Natural killer cell (primary cell): ENCODE measurements around the gene NEK4. TPM values are rescaled to one million over a fixed set of nuclear protein-coding genes. Genes with fewer than 3 reads are reported as not detected.
"Not testable (repeated sequence)": the region's sequence is repeated elsewhere in the genome, so short reads cannot be mapped to it uniquely, and the experiment has no call there.

Experiments used
- ATAC-seq, 3 donors: fragments of 150-1000 bp in 2 of 3; fragments of 200-7000 bp in 1 of 3; cut with Tn5 transposase; 1 replicate in 1 of 3; 2 replicates in 2 of 3; pipeline ENCODE4 v1.10.0; 2021; ENCODE audit warnings: mild to moderate bottlenecking in 2 of 3, moderate library complexity in 2 of 3
- DNase-seq, 2 donors: peaks; one replicate each; pipeline versions ENCODE4 v3.0.0 to v3.0.0-alpha.2; 2013 to 2021; ENCODE audit warnings: mixed read lengths in 1 of 2
- H3K27ac ChIP-seq: one replicate; pipeline ENCODE4 v1.5.1; 2013; ENCODE audit warnings: mild to moderate bottlenecking, low read length
- H3K27me3 ChIP-seq: one replicate; pipeline ENCODE4 v1.6.1; 2013; ENCODE audit warnings: low read length; ENCODE audit not compliant: control insufficient read depth, insufficient read depth
- H3K36me3 ChIP-seq: one replicate; pipeline ENCODE4 v1.6.1; 2013; ENCODE audit warnings: low read length; ENCODE audit not compliant: control insufficient read depth, insufficient read depth
- H3K4me1 ChIP-seq: one replicate; pipeline ENCODE4 v1.6.1; 2013; ENCODE audit warnings: low read length; ENCODE audit not compliant: control insufficient read depth, insufficient read depth
- H3K4me3 ChIP-seq: one replicate; pipeline ENCODE4 v1.5.1; 2013; ENCODE audit warnings: low read length
- H3K9me3 ChIP-seq: one replicate; pipeline ENCODE4 v1.6.1; 2013; ENCODE audit warnings: low read length; ENCODE audit not compliant: control insufficient read depth, insufficient read depth
- H3K27ac Mint-ChIP-seq, 2 donors: one replicate each; pipeline ENCODE4 v1.8.0; 2022; ENCODE audit warnings: mild to moderate bottlenecking in 2 of 2, mixed read lengths in 2 of 2, moderate library complexity in 1 of 2
- H3K27me3 Mint-ChIP-seq, 2 donors: one replicate each; pipeline ENCODE4 v1.8.0; 2022; ENCODE audit warnings: low read depth in 2 of 2, mixed read lengths in 2 of 2
- H3K36me3 Mint-ChIP-seq: one replicate; pipeline ENCODE4 v1.8.0; 2022; ENCODE audit warnings: mixed read lengths
- H3K4me1 Mint-ChIP-seq, 2 donors: one replicate each; pipeline ENCODE4 v1.8.0; 2022; ENCODE audit warnings: mixed read lengths in 2 of 2
- H3K4me3 Mint-ChIP-seq: one replicate; pipeline ENCODE4 v1.8.0; 2022; ENCODE audit warnings: mild to moderate bottlenecking, moderate library complexity, mixed read lengths
- H3K9me3 Mint-ChIP-seq, 2 donors: one replicate each; pipeline ENCODE4 v1.8.0; 2022; ENCODE audit warnings: mixed read lengths in 2 of 2
- CTCF ChIP-seq: fragments of 200-600 bp; IDR thresholded peaks from one replicate; pipeline ENCODE4 v1.8.0; 2022; ENCODE audit warnings: antibody characterized with exemption
- WGBS: methylation state at CpG from one replicate; pipeline ENCODE4 v1.1.7; 2013; ENCODE audit warnings: missing lambda C conversion rate; ENCODE audit not compliant: insufficient coverage; 5-methylcytosine and 5-hydroxymethylcytosine counted together
- intact Hi-C: fragments of 100-400 bp; cut with micrococcal nuclease; formaldehyde crosslinking; loops from one replicate; pipeline ENCODE4 v1.14.2; 2022
- total RNA-seq, 4 donors: library from RNA; stranded (reverse); fragments of 120-200 nt in 1 of 4; gene quantifications; one replicate each; pipeline versions ENCODE4 v1.2.3 to v1.2.4, GENCODE V29; 2013 to 2022

The NEK4 gene
- total RNA-seq, 3 donors from 2014 or later (not counting 1 experiment from before 2014, with no cell fraction given), result 13.8 to 19.5 (median 15.5) TPM

GRCh38 chr3:52731590-52731989, 39.1 kb downstream of the NEK4 start:
- intact Hi-C loops, result no loop called here
- Mint-ChIP-seq H3K4me1 (no peaks in the 10 kb centered on the region), H3K36me3 (peaks cover 36% of the 10 kb centered on the region), H3K27ac (no peak overlapping the region), H3K9me3 (peaks cover 0 to 3% of the 10 kb centered on the region in 2 donors), H3K27me3 (no peaks in the 10 kb centered on the region), H3K4me3 (no peak overlapping the region)
- no peak for TF ChIP-seq CTCF
- 90% methylated on average over 14 of the region's 14 CpGs for WGBS
- Histone ChIP-seq H3K27ac (no peak overlapping the region), H3K36me3 (peaks cover 32% of the 10 kb centered on the region), H3K4me3 (no peak overlapping the region), H3K9me3 (peaks cover 12% of the 10 kb centered on the region), H3K27me3 (no peaks in the 10 kb centered on the region), H3K4me1 (no peaks in the 10 kb centered on the region)
- no peak for ATAC-seq
- DNase-seq, result no peak

DNA sequence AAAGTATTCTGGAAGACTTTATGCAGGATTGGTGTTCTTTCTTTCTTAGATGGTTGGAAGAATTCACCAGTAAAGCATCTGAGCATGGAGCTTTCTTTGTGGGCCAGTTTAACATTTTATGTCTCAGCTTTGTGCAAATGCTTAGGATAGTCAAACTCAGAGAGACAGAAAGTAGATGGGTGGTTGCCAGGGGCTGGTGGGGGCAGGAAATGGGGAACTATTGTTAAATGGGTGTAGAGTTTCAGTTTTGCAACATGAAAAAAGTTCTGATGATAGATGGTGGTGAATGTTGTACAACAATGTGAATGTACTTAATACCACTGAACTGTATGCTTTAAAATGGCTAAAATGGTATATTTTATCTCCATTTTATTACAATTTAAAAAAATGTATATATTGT, 40.1 kb downstream of the NEK4 start:
- no peaks in the 10 kb centered on the region for H3K4me1 Mint-ChIP-seq
- Histone ChIP-seq H3K4me1 (no peaks in the 10 kb centered on the region), H3K36me3 (peaks cover 30% of the 10 kb centered on the region), H3K4me3 (no peak overlapping the region), H3K27ac (no peak overlapping the region), H3K9me3 (peaks cover 12% of the 10 kb centered on the region), H3K27me3 (no peaks in the 10 kb centered on the region)
- DNase-seq (no peak), ATAC-seq (no peak)
- peaks cover 32% of the 10 kb centered on the region for H3K36me3 Mint-ChIP-seq
- H3K27ac Mint-ChIP-seq, result no peak overlapping the region
- no peak overlapping the region for H3K4me3 Mint-ChIP-seq
- TF ChIP-seq CTCF, result no peak
- H3K27me3 Mint-ChIP-seq, result no peaks in the 10 kb centered on the region
- H3K9me3 Mint-ChIP-seq, result peaks cover 0 to 3% of the 10 kb centered on the region in 2 donors
- intact Hi-C loops, result no loop called here

DNA sequence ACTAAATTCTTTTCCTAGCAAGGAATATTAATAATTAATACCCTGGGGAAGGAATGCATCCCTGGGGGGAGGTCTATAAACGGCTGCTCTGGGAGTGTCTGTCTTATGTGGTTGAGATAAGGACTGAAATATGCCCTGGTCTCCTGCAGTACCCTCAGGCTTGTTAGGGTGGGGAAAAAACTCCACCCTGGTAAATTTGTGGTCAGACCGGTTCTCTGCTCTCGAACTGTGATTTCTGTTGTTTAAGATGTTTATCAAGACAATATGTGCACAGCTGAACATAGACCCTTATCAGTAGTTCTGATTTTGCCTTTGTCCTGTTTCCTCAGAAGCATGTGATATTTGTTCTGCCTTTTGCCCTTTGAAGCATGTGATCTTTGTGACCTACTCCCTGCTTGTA, 42.0 kb downstream of the NEK4 start:
- 61% methylated on average over 2 of the region's 3 CpGs for WGBS
- H3K27ac Mint-ChIP-seq, H3K4me3 ChIP-seq, H3K9me3 Mint-ChIP-seq, H3K4me1 Mint-ChIP-seq, H3K27me3 ChIP-seq, intact Hi-C loops, H3K27me3 Mint-ChIP-seq, ATAC-seq, H3K4me3 Mint-ChIP-seq, DNase-seq, H3K27ac ChIP-seq, H3K4me1 ChIP-seq: not testable (repeated sequence)
- peaks cover 12% of the 10 kb centered on the region for H3K9me3 ChIP-seq
- peaks cover 20% of the 10 kb centered on the region for H3K36me3 ChIP-seq
- H3K36me3 Mint-ChIP-seq, result peaks cover 28% of the 10 kb centered on the region

- ATAC-seq, result no peak
- no peak overlapping the region for H3K27ac ChIP-seq
- TF ChIP-seq CTCF, result no peak
- no peaks in the 10 kb centered on the region for H3K27me3 ChIP-seq
- Mint-ChIP-seq H3K9me3 (peaks cover 0 to 6% of the 10 kb centered on the region in 2 donors), H3K4me3 (no peak overlapping the region), H3K27me3 (no peaks in the 10 kb centered on the region), H3K4me1 (peaks cover 10 to 16% of the 10 kb centered on the region in 2 donors), H3K27ac (no peak overlapping the region), H3K36me3 (no peaks in the 10 kb centered on the region)
- DNase-seq, result no peak
- peaks cover 8% of the 10 kb centered on the region for H3K4me1 ChIP-seq
- peaks cover 19% of the 10 kb centered on the region for H3K9me3 ChIP-seq
- H3K36me3 ChIP-seq, result no peaks in the 10 kb centered on the region
- H3K4me3 ChIP-seq, result no peak overlapping the region
- intact Hi-C loops, result no loop called here
- whole genome bisulfite sequencing, result 88% methylated on average over 1 of the region's 1 CpG
Observed at GRCh38 chr3:52724511-52724910, 46.2 kb downstream of the NEK4 start.
